HCT116 (cell line): ENCODE results near the gene RPS10. TPM values are rescaled to one million over a fixed set of nuclear protein-coding genes. Genes with fewer than 3 reads are reported as not detected.

Experiments
- ATAC-seq: fragments of 200-7000 bp; cut with Tn5 transposase; 2 replicates; pipeline ENCODE4 v1.9.1; 2020; ENCODE audit warnings: mild to moderate bottlenecking, moderate library complexity
- BruUV-seq: library from RNA; stranded (reverse); fragments of 400-500 nt; replicated peaks from 2 replicates; lab custom pipeline; 2021; lab: Mats Ljungman, UMichigan
- CTCF ChIA-PET: fragments of 300-600 bp; sonication (Branson Sonifier 250); formaldehyde crosslinking; loops from one replicate; lab custom pipeline; 2021; ENCODE audit warnings: antibody characterized with exemption; lab: Charles Lee
- POLR2A ChIA-PET: fragments of 300-600, 350-600 bp; sonication (Branson Sonifier 250); formaldehyde crosslinking; loops from one replicate; lab custom pipeline; 2021; ENCODE audit warnings: antibody characterized with exemption; lab: Charles Lee
- RAD21 ChIA-PET, 2 experiments: fragments of 300-600 bp; sonication (Branson Sonifier 250); formaldehyde crosslinking; loops; one replicate each; lab custom pipeline; 2023; ENCODE audit warnings: low total read pairs in 2 of 2; ENCODE audit not compliant: uncharacterized antibody in 2 of 2, unreplicated experiment in 2 of 2, low non-redundant PET in 1 of 2; lab: Charles Lee
- DNase-seq: peaks from one replicate; pipeline ENCODE4 v3.0.0-alpha.2; 2010; ENCODE audit warnings: low read depth, low spot score
- H2AFZ ChIP-seq: fragments of 200-600 bp; shearing (Covaris generic), sonication (generic); 2 replicates; pipeline ENCODE4 v1.6.1; 2017; ENCODE audit warnings: low read depth, mixed run types, mixed read lengths, antibody characterized with exemption, low read length; ENCODE audit not compliant: poor library complexity, severe bottlenecking
- H3K27ac ChIP-seq: 2 replicates; pipeline ENCODE4 v1.5.1; 2012; ENCODE audit warnings: low read depth, low read length
- H3K27me3 ChIP-seq: fragments of 200-600 bp; sonication (generic); 2 replicates; pipeline ENCODE4 v1.6.1; 2016; ENCODE audit warnings: mixed run types, low read length, mixed read lengths; ENCODE audit not compliant: insufficient read depth
- H3K36me3 ChIP-seq, 2 experiments: fragments of 200-500 bp in 1 of 2; fragments of 200-600 bp in 1 of 2; sonication (Bioruptor generic) in 1 of 2; sonication (generic) in 1 of 2; 2 replicates each; pipeline versions ENCODE4 v1.5.1 to v1.6.1; 2014 to 2016; ENCODE audit warnings: low read length in 2 of 2, inconsistent platforms in 1 of 2, mixed read lengths in 1 of 2, mixed run types in 1 of 2; ENCODE audit not compliant: insufficient read depth in 2 of 2, control insufficient read depth in 1 of 2
- H3K4me1 ChIP-seq, 2 experiments: fragments of 200-600 bp in 1 of 2; sonication (generic) in 1 of 2; 2 replicates each; pipeline versions ENCODE4 v1.5.1 to v1.6.1; 2012 to 2017; ENCODE audit warnings: low read length in 2 of 2, inconsistent platforms in 1 of 2, mild to moderate bottlenecking in 1 of 2, mixed read lengths in 1 of 2, mixed run types in 1 of 2, moderate library complexity in 1 of 2; ENCODE audit not compliant: insufficient read depth in 2 of 2, control insufficient read depth in 1 of 2
- H3K4me2 ChIP-seq: fragments of 200-600 bp; sonication (generic); 2 replicates; pipeline ENCODE4 v1.6.1; 2017; ENCODE audit warnings: mixed run types, low read length, mixed read lengths
- H3K4me3 ChIP-seq, 2 experiments: fragments of 200-600 bp in 1 of 2; sonication (generic) in 1 of 2; replicated peaks in 1 of 2; 2 replicates each; pipeline ENCODE4 v1.5.1; 2011 to 2016; ENCODE audit warnings: low read length in 2 of 2, control low read depth in 1 of 2, low read depth in 1 of 2, mild to moderate bottlenecking in 1 of 2, mixed read lengths in 1 of 2, mixed run types in 1 of 2
- H3K79me2 ChIP-seq: fragments of 200-600 bp; sonication (generic); 2 replicates; pipeline ENCODE4 v1.6.1; 2017; ENCODE audit warnings: mild to moderate bottlenecking, mixed run types, low read length, moderate library complexity, mixed read lengths; ENCODE audit not compliant: insufficient read depth
- H3K9ac ChIP-seq: fragments of 200-600 bp; sonication (generic); 2 replicates; pipeline ENCODE4 v1.6.1; 2016; ENCODE audit warnings: low read length, mixed read lengths
- H3K9me2 ChIP-seq: fragments of 200-600 bp; sonication (generic), shearing (Covaris generic); 2 replicates; pipeline ENCODE4 v1.6.1; 2017; ENCODE audit warnings: mixed run types, mild to moderate bottlenecking, moderate library complexity; ENCODE audit not compliant: insufficient read depth
- H3K9me3 ChIP-seq, 2 experiments: fragments of 200-500 bp in 1 of 2; fragments of 200-600 bp in 1 of 2; sonication (Bioruptor generic) in 1 of 2; sonication (generic) in 1 of 2; 2 replicates each; pipeline ENCODE4 v1.6.1; 2014 to 2017; ENCODE audit warnings: low read length in 2 of 2, mixed read lengths in 2 of 2, inconsistent platforms in 1 of 2, low read depth in 1 of 2, mild to moderate bottlenecking in 1 of 2, mixed run types in 1 of 2, moderate library complexity in 1 of 2; ENCODE audit not compliant: control insufficient read depth in 1 of 2, insufficient read depth in 1 of 2
- H4K20me1 ChIP-seq: fragments of 200-600 bp; sonication (generic), shearing (Covaris generic); 2 replicates; pipeline ENCODE4 v1.6.1; 2017; ENCODE audit warnings: mixed run types, mild to moderate bottlenecking, moderate library complexity; ENCODE audit not compliant: insufficient read depth
- CTCF ChIP-seq, 3 experiments: fragments of 200-600 bp in 1 of 3; sonication (generic) in 1 of 3; IDR thresholded peaks in 2 of 3; conservative IDR thresholded peaks in 1 of 3; 2 replicates each; pipeline ENCODE4 v1.5.1; 2012 to 2017; ENCODE audit warnings: low read depth in 2 of 3, low read length in 2 of 3, antibody characterized with exemption in 1 of 3, borderline replicate concordance in 1 of 3, control low read depth in 1 of 3, mild to moderate bottlenecking in 1 of 3, mixed read lengths in 1 of 3, mixed run types in 1 of 3, moderate library complexity in 1 of 3; ENCODE audit not compliant: insufficient read depth in 1 of 3
- EGR1 ChIP-seq: IDR thresholded peaks from 2 replicates; pipeline ENCODE4 v1.6.1; 2012; ENCODE audit warnings: low read depth
- ELF1 ChIP-seq: IDR thresholded peaks from 2 replicates; pipeline ENCODE4 v1.6.1; 2012; ENCODE audit warnings: low read depth, borderline replicate concordance
- MAX ChIP-seq: IDR thresholded peaks from 2 replicates; pipeline ENCODE4 v1.6.1; 2012
- POLR2AphosphoS5 ChIP-seq: IDR thresholded peaks from 2 replicates; pipeline ENCODE4 v1.6.1; 2011; ENCODE audit warnings: mild to moderate bottlenecking, low read depth, low read length, moderate library complexity
- SIN3A ChIP-seq: IDR thresholded peaks from 2 replicates; pipeline ENCODE4 v1.6.1; 2012; ENCODE audit warnings: low read depth
- TCF7L2 ChIP-seq: IDR thresholded peaks from 2 replicates; pipeline ENCODE4 v1.7.0; 2011; ENCODE audit warnings: borderline replicate concordance, inconsistent platforms; ENCODE audit not compliant: insufficient read depth, insufficient read length; ENCODE audit errors: extremely low read depth
- ZFX ChIP-seq: fragments of 450-650 bp; IDR thresholded peaks from 2 replicates; pipeline ENCODE4 v1.6.1; 2017
- intact Hi-C: fragments of 100-400 bp; cut with micrococcal nuclease; formaldehyde crosslinking; loops from 2 replicates; pipeline ENCODE4 v1.10.0; 2022
- total RNA-seq: library from RNA; stranded (reverse); gene quantifications from one replicate; pipeline ENCODE4 v1.2.1, GENCODE V29; 2021; ENCODE audit not compliant: unreplicated experiment
- TF ChIP-seq, protein P1 (sequence below): IDR thresholded peaks from 2 replicates; pipeline ENCODE4 v1.6.1; 2012; ENCODE audit warnings: low read depth

The RPS10 gene
- total RNA-seq, 1 experiment from 2014 or later, result 1,863 TPM

GRCh38 chr6:34392497-34393190 lies 33.2 kb downstream of the RPS10 start, which contains the start of gene NUDT3 (continued):
- TF ChIP-seq, protein P1, sequence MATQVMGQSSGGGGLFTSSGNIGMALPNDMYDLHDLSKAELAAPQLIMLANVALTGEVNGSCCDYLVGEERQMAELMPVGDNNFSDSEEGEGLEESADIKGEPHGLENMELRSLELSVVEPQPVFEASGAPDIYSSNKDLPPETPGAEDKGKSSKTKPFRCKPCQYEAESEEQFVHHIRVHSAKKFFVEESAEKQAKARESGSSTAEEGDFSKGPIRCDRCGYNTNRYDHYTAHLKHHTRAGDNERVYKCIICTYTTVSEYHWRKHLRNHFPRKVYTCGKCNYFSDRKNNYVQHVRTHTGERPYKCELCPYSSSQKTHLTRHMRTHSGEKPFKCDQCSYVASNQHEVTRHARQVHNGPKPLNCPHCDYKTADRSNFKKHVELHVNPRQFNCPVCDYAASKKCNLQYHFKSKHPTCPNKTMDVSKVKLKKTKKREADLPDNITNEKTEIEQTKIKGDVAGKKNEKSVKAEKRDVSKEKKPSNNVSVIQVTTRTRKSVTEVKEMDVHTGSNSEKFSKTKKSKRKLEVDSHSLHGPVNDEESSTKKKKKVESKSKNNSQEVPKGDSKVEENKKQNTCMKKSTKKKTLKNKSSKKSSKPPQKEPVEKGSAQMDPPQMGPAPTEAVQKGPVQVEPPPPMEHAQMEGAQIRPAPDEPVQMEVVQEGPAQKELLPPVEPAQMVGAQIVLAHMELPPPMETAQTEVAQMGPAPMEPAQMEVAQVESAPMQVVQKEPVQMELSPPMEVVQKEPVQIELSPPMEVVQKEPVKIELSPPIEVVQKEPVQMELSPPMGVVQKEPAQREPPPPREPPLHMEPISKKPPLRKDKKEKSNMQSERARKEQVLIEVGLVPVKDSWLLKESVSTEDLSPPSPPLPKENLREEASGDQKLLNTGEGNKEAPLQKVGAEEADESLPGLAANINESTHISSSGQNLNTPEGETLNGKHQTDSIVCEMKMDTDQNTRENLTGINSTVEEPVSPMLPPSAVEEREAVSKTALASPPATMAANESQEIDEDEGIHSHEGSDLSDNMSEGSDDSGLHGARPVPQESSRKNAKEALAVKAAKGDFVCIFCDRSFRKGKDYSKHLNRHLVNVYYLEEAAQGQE, result no peak
- peak; percentile 88 for TF ChIP-seq EGR1
- TF ChIP-seq, all 23 proteins: peak for 13

DNA sequence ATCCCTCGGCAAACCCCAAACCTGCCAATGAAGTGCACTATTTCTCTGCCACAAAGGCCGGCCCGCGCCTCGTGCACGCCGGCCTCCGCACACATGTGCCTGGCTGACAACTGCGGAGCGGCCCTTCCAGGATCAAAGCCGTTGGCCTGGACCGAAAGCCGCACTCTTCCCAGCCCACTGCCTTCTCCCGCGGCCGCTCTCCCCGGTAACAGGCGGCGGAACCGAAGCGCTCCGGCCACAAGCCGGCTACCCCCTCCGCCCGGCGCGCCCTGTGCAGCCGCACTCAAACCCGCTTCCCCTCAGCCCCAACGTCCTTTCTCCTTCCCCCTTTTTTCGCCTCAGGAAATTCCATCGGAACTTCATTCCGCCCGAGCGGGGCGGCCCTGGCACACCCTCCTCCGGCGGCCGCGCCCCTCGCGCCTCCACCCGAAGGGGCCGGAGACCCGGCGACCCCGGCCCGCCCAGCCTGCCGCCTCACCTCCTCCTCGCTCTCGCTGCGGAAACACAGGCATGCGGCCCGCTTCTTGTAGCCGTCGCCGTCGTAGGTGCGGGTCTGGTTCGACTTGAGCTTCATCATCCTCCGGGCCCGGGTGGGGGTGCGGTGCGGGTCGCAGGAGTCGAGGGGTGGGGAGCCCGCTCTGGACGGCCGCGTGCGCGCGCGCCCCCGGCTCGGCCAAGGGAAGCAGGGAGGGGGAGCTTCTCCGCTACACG lies 33.9 kb downstream of the RPS10 start:
- TF ChIP-seq CTCF (IDR thresholded peaks at IDR 0.05 in 2 of 3, conservative IDR thresholded peaks at IDR 0.05 in 1 of 3; ENCODE audit: borderline replicate concordance in 1 of 3, insufficient read depth in 1 of 3, low read depth in 2 of 3, low read length in 2 of 3) (no peak), POLR2AphosphoS5 (peak; percentile 34), ZFX (peak; percentile 84), SIN3A (peak; percentile 61; the same call in 1 of the 2 replicates), ELF1 (no peak), MAX (peak; percentile 92), TCF7L2 (peak; percentile 75)
- ChIA-PET RAD21 (no interaction called here), POLR2A (no interaction called here), CTCF (interaction anchor here (0.6 kb wide), 1 partner anchor 964 kb away, joined by 4 read pairs; no protein-coding TSS in a partner anchor)
- no peaks in the 10 kb centered on the region for H3K9me2 ChIP-seq
- ATAC-seq (peak; percentile 63), DNase-seq (no peak)
- no TSS peak for BruUV-seq
- no peak overlapping the region for H2AFZ ChIP-seq
- H3K79me2 ChIP-seq, result peaks cover 54% of the 10 kb centered on the region
- H3K27me3 ChIP-seq, result no peaks in the 10 kb centered on the region
- intact Hi-C loops, result loop anchor here (2.0 kb wide), 1 partner anchor 143 kb away; the partner anchor contains the start of gene SMIM29
- H3K36me3 ChIP-seq, result no peaks in the 10 kb centered on the region
- H3K9me3 ChIP-seq, result no peaks in the 10 kb centered on the region
- 0 out of 2 replicates have a peak, but pooled peaks cover 7% of the 10 kb centered on the region for H4K20me1 ChIP-seq
- H3K4me1 ChIP-seq, result peaks cover 10 to 21% of the 10 kb centered on the region in 2 experiments
- peak overlapping the region; percentile 78 to 91 for H3K4me3 ChIP-seq
- H3K9ac ChIP-seq, result peak overlapping the region; percentile 97
- H3K4me2 ChIP-seq, result peak overlapping the region; percentile 70
- H3K27ac ChIP-seq, result peak overlapping the region; percentile 95
